Tibial nerve (tissue), 3 donors: ENCODE results near the gene CCDC63.

Source experiments
- EP300 ChIP-seq, 2 donors: sonication (generic); formaldehyde crosslinking; IDR thresholded peaks; one replicate each; pipeline ENCODE4 v1.6.1; 2017; ENCODE audit warnings: antibody characterized with exemption in 2 of 2, mild to moderate bottlenecking in 1 of 2
- POLR2A ChIP-seq, 2 donors: fragments of 450-650 bp; IDR thresholded peaks; one replicate each; pipeline ENCODE4 v1.6.1; 2017; ENCODE audit warnings: antibody characterized with exemption in 2 of 2, mild to moderate bottlenecking in 2 of 2, moderate library complexity in 2 of 2

GRCh38 chr12:110922652-110923051 lies 75.9 kb downstream of the CCDC63 start:
- no peak for TF ChIP-seq POLR2A (IDR thresholded peaks at IDR 0.05)
- no peak for TF ChIP-seq EP300 (IDR thresholded peaks at IDR 0.05)
